Measurements from ENCODE around the gene PRKCZ. TPM values are rescaled to one million over a fixed set of nuclear protein-coding genes. Genes with fewer than 3 reads are reported as not detected.

Gene PRKCZ
- total and polyA plus RNA-seq, 9 of the 15 experiments (the other 6 are each of a cell fraction or from before 2014, with no cell fraction given) = 0.07 to 3.1 (median 1.3) TPM

- TF ChIP-seq ZBTB49 (CRISPR knock-in tag; IDR thresholded peaks at IDR 0.05; ENCODE audit: borderline replicate concordance) (0 out of 2 replicates have a peak, but pooled peaks have one; percentile 60), TOE1 (IDR thresholded peaks at IDR 0.05; ENCODE audit: borderline replicate concordance) (no peak), TOE1 (CRISPR knock-in tag; IDR thresholded peaks at IDR 0.05; ENCODE audit: borderline replicate concordance, low read depth) (no peak), TCF3 (CRISPR knock-in tag; IDR thresholded peaks at IDR 0.05) (peak; percentile 18; the same call in 1 of the 2 replicates), ZNF436 (CRISPR knock-in tag; IDR thresholded peaks at IDR 0.05) (no peak), MCM2 (IDR thresholded peaks at IDR 0.05; ENCODE audit: low read depth) (no peak), ELK3 (CRISPR knock-in tag; IDR thresholded peaks at IDR 0.05) (no peak), USF1 (CRISPR knock-in tag; IDR thresholded peaks at IDR 0.05) (no peak), ZNF146 (CRISPR knock-in tag; IDR thresholded peaks at IDR 0.05; ENCODE audit: unreplicated experiment) (no peak), POU5F1 (IDR thresholded peaks at IDR 0.05; ENCODE audit: borderline replicate concordance, low read depth, low read length, partially characterized antibody) (no peak), TGIF2 (CRISPR knock-in tag; IDR thresholded peaks at IDR 0.05) (0 out of 2 replicates have a peak, but pooled peaks have one; percentile 80), ZBTB26 (CRISPR knock-in tag; IDR thresholded peaks at IDR 0.05) (peak; percentile 80; the same call in 1 of the 2 replicates), ZBTB17 (CRISPR knock-in tag; IDR thresholded peaks at IDR 0.05) (peak; percentile 82; the same call in 1 of the 2 replicates), ZC3H11A (IDR thresholded peaks at IDR 0.05; ENCODE audit: low read depth, low read length) (no peak), ETV5 (CRISPR knock-in tag; IDR thresholded peaks at IDR 0.05; ENCODE audit: low read depth) (peak; percentile 83), BHLHE40 (IDR thresholded peaks at IDR 0.05; ENCODE audit: low read length) (peak; percentile 61), SLC30A9 (CRISPR knock-in tag; IDR thresholded peaks at IDR 0.05) (no peak), HNRNPLL (IDR thresholded peaks at IDR 0.05; ENCODE audit: low read depth, low read length, poor library complexity, severe bottlenecking) (no peak), SIX5 (IDR thresholded peaks at IDR 0.05; ENCODE audit: borderline replicate concordance in 1 of 2, insufficient read depth in 1 of 2, low read depth in 1 of 2, low read length in 2 of 2) (no peak), CBX8 (IDR thresholded peaks at IDR 0.05; ENCODE audit: borderline replicate concordance, extremely low read depth, low read depth, low read length, poor library complexity, severe bottlenecking) (no peak), CHD1 (IDR thresholded peaks at IDR 0.05; ENCODE audit: low read length) (no peak)
Observed at GRCh38 chr1:2205191-2205952, 155.2 kb downstream of the PRKCZ start (continued).
